AG10803 (cell line): ENCODE measurements around the gene TIAL1.
"Not testable (repeated sequence)": the region's sequence is repeated elsewhere in the genome, so short reads cannot be mapped to it uniquely, and the experiment has no call there.

Experiments
- DNase-seq: peaks from one replicate; pipeline ENCODE4 v3.0.0; 2010; ENCODE audit warnings: low read depth
- H3K4me3 ChIP-seq: 2 replicates; pipeline ENCODE4 v1.5.1; 2011; ENCODE audit warnings: mild to moderate bottlenecking, low read length, control low read depth
- CTCF ChIP-seq: conservative IDR thresholded peaks from 2 replicates; pipeline ENCODE4 v1.5.1; 2011; ENCODE audit warnings: mild to moderate bottlenecking, low read length, control low read depth, inconsistent platforms

TIAL1 gene

DNA sequence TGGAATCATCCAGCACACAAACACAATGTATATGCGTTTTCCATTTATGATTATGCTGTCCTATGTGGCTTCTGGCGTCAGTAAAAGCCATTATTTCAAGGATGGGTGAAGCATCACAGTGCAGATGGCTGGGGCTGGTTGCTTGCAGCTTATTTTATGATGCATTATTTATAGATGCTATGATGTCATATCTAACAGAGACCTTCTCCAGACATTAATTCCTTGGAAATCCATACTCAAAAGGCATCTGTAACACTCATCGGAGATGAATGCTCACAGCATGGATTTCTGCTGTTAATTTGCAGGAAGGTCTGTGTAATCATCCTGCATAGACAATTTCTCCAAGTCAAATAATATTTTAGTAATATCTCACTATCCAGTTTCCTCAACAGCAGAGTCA, 61.5 kb downstream of the TIAL1 start:
- H3K4me3 ChIP-seq = no peak overlapping the region
- no peak for TF ChIP-seq CTCF
- DNase-seq = peak; percentile 43

- DNase-seq = no peak
- H3K4me3 ChIP-seq = no peak overlapping the region
- TF ChIP-seq CTCF = no peak
Measured at GRCh38 chr10:119533473-119533872, 63.3 kb downstream of the TIAL1 start.

DNA sequence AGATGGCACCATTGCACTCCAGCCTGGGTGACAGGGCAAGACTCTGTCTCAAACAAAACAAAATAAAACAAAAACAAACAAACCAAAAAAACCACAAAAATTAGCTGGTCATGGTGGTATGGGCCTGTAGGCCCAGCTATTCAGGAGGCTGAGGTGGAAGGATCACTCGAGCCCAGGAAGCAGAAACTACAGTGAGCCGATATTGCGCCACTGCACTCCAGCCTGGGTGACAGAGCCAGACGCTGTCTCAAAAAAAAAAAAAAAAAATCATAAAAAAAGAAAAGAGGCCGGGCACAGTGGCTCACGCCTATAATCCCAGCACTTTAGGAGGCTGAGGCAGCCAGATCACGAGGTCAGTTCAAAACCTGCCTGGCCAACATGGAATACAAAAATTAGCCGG, 64.0 kb downstream of the TIAL1 start:
- not testable (repeated sequence) for DNase-seq

GRCh38 chr10:119532251-119532650, 64.5 kb downstream of the TIAL1 start:
- H3K4me3 ChIP-seq, DNase-seq: not testable (repeated sequence)

More for the DNA sequence above, 64.0 kb downstream of the TIAL1 start:
- not testable (repeated sequence) for H3K4me3 ChIP-seq

DNA sequence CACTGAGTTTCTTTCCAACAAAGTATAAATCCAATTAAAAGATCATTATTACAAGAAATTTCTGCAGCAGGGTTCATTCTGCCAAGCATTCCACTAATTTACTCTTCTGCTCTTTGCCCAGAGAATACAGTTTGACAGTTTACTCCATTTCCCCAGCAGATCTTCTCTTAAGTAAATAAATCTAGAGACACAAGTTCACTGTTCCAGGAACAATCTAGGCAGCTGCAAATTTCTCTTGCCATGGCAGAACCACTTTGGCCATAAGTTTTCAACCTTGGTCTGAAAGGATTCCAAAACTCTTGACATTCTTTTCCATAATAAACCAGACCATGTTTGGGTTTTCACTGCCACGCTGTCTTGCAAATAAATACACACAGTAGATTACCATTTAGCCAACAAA, 65.7 kb downstream of the TIAL1 start:
- TF ChIP-seq CTCF = no peak
- DNase-seq = peak; percentile 80

DNA sequence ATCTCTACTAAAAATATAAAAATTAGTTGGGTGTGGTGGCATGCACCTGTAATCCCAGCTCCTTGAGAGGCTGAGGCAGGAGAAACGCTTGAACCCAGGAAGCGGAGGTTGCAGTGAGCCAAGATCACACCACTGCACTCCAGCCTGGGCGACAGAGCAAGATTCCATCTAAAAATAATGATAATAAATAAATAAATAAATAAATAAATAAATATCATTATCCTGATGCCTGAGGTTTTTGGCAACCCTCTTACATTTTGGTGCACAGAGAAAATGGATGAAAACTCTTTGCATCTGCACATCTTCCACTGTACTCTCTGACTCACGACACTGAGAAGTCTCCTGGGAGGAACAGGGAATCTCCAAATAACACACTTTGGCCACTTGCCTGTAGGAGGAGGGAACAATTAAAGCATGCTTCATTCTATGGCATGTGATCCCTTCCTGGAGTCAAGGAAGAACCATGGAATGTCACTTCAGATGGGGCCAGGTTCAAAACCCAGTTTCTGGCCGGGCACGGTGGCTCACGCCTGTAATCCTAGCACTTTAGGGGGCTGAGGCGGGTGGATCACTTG, 68.0 kb downstream of the TIAL1 start:
- DNase-seq = peak; percentile 92
- H3K4me3 ChIP-seq = not testable (repeated sequence)

More for the DNA sequence above, 65.7 kb downstream of the TIAL1 start:
- no peak overlapping the region for H3K4me3 ChIP-seq

DNA sequence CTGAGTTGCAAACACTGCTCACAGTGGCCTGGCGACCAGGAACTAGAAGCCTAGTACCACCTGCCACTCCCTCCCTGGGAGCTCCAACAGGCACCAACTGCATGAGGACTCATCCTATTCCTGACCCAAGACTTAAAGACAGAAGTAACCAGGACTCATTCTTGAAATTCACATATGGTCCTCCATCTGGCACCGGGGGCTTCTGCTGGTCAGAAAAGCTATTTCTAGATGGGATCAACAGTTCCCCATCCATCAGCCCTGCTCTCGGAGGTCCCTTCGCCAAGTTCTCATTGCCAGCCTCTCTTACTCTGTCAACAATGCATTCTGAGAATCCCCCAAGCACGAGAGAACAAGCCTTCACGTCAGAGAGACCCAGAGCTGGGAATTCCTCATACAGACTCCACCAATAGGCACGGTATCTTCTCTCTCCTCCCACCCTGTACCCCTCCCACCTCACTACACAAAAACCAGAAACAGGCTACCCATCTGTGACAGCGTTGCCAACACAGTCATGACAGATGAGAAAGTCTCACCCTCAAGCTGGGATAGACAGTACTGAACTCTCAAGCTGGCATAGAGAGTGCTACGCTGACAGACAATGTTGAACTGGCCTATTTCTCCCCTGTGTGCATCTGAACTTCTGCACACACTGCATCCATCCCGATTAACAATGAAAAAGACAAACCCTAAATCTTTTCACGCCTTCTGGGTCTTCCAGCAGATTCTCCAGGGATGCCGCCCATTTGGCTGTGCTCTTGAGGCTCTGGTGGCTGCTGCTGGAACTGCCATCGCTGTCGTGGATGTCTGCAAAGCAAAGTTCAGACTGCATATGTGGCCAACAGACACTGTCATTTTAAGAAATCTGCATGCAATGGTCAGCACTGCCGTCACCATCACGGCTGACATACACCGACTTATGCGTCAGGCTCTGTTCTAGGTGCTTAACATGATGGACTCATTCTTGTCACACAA, 69.9 kb downstream of the TIAL1 start:
- H3K4me3 ChIP-seq = no peak overlapping the region
- DNase-seq = no peak
- peak; percentile 32 for TF ChIP-seq CTCF

- no peak overlapping the region for H3K4me3 ChIP-seq
- no peak for TF ChIP-seq CTCF
- DNase-seq = no peak
Measured at GRCh38 chr10:119526149-119526548, 70.6 kb downstream of the TIAL1 start.
